NCI-H345 treated with DMSO at 0.1 percent for 48 hours (cell line): ENCODE data around the gene ZNF22.

ENCODE experiments used
- DNase-seq: peaks from one replicate; lab custom pipeline; 2025; ENCODE audit not compliant: unreplicated experiment; lab: John Stamatoyannopoulos, UW

Gene ZNF22

GRCh38 chr10:44963772-44964633, 36.7 kb upstream of the ZNF22 start:
- no peak for DNase-seq

- no peak for DNase-seq
These were observed 35.6 kb upstream of the ZNF22 start for GRCh38 chr10:44965104-44965503.

- no peak for DNase-seq
These were observed 35.0 kb upstream of the ZNF22 start for GRCh38 chr10:44965651-44966097.

- no peak for DNase-seq
These were observed 34.5 kb upstream of the ZNF22 start for GRCh38 chr10:44966129-44966815.

GRCh38 chr10:44966816-44967509, 33.8 kb upstream of the ZNF22 start:
- no peak for DNase-seq

- DNase-seq, result no peak
These were observed 33.1 kb upstream of the ZNF22 start for GRCh38 chr10:44967616-44968015.

GRCh38 chr10:44968091-44968490, 32.6 kb upstream of the ZNF22 start:
- no peak for DNase-seq

GRCh38 chr10:44968500-44969400, 32.0 kb upstream of the ZNF22 start:
- DNase-seq, result no peak

GRCh38 chr10:44969854-44970253, 30.9 kb upstream of the ZNF22 start:
- DNase-seq, result no peak

- no peak for DNase-seq
These were observed 29.8 kb upstream of the ZNF22 start for GRCh38 chr10:44970812-44971395.

GRCh38 chr10:44971434-44971833, 29.3 kb upstream of the ZNF22 start:
- DNase-seq, result no peak

- DNase-seq, result no peak
These were observed 28.6 kb upstream of the ZNF22 start for GRCh38 chr10:44971935-44972757.

- no peak for DNase-seq
These were observed 27.8 kb upstream of the ZNF22 start for GRCh38 chr10:44972874-44973306.

GRCh38 chr10:44973323-44974081, 27.2 kb upstream of the ZNF22 start:
- peak; percentile 24 for DNase-seq

GRCh38 chr10:44974082-44974627, 26.6 kb upstream of the ZNF22 start:
- DNase-seq, result no peak

GRCh38 chr10:44974628-44975430, 25.9 kb upstream of the ZNF22 start:
- peak; percentile 14 for DNase-seq
